ENCODE data around the gene NKX6-1.

Gene NKX6-1

GRCh38 chr4:84497504-84498202 lies 1.4 kb downstream of the NKX6-1 start:
- DNase-seq (ENCODE audit: insufficient read length): no peak
- no peak for FAIRE-seq
- TF ChIP-seq POLR2A (IDR thresholded peaks at IDR 0.05; ENCODE audit: low read depth, low read length): no peak
- TF ChIP-seq TAF1 (IDR thresholded peaks at IDR 0.05; ENCODE audit: borderline replicate concordance, low read depth, low read length): no peak
- no peak for TF ChIP-seq POLR2AphosphoS5 (IDR thresholded peaks at IDR 0.05; ENCODE audit: low read depth, low read length)

DNA sequence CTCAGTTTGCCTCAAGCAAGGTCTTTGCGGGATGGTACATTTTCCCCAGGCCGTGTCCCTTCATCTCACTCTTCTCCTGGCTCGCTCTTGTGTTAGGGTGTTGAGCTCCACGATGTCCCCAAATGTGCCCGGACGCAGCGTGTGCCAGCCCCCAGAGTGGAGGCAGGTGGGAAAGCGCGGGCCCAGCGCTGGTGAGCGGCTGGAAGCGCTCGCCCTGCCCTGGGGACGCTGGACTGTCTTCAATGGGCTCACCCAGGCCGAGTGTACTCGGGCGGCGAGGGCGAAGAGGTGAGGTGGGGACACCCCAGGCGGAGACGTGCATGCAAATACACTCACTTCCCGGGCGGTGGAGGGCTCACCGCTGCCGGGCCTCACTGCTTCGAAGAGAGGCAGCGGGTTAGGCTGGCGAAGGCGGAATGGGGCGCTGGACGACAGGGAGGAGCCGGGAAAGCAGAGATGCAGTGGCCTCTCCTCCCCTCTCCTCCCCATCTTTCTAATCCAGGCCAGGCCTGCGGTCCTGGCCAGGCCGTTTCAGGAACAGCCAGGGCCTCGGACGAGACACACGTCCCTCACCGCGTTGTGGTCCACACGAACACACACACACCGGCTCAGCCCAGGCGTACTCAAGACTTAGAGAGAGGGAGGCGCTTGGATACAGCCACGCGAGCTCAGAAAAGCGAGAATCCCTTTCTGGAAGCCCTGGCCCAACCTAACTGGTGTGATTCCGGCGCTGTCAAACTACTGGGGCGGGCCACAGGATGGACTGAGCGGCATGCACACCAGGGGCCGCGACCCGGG lies 2.2 kb downstream of the NKX6-1 start:
- no peak for DNase-seq (ENCODE audit: insufficient read length)
- TF ChIP-seq POLR2AphosphoS5 (IDR thresholded peaks at IDR 0.05; ENCODE audit: low read depth, low read length) (no peak), TAF1 (IDR thresholded peaks at IDR 0.05; ENCODE audit: borderline replicate concordance, low read depth, low read length) (no peak), POLR2A (IDR thresholded peaks at IDR 0.05; ENCODE audit: low read depth, low read length) (no peak)
- no peak for FAIRE-seq

DNA sequence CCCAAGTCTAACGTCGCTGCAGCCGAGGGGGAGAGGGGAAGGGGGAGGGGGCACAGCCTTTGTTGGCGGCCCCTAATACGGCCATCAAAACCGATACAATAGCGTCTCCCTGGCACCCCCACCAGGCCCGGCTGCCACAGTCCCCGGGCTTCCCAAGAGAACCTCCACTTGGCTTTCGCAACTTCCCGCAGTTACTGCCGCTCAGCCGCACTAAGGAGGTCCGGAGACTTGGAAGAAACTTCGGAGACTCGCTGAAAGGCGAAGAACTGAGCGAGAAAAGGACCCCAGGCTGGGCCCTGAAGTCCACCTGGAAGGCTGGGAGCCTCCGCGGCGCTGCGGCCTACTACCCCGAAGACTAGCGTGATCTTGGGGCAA lies 2.8 kb downstream of the NKX6-1 start:
- no peak for DNase-seq (ENCODE audit: insufficient read length)
- FAIRE-seq: no peak
- TF ChIP-seq TAF1 (IDR thresholded peaks at IDR 0.05; ENCODE audit: borderline replicate concordance, low read depth, low read length): no peak
- no peak for TF ChIP-seq POLR2AphosphoS5 (IDR thresholded peaks at IDR 0.05; ENCODE audit: low read depth, low read length)

GRCh38 chr4:84495794-84496261 lies 3.3 kb downstream of the NKX6-1 start:
- DNase-seq (ENCODE audit: insufficient read length) (no peak), FAIRE-seq (no peak)
- TF ChIP-seq TAF1 (IDR thresholded peaks at IDR 0.05; ENCODE audit: borderline replicate concordance, low read depth, low read length): no peak
- TF ChIP-seq POLR2A (IDR thresholded peaks at IDR 0.05; ENCODE audit: low read depth, low read length): no peak

DNA sequence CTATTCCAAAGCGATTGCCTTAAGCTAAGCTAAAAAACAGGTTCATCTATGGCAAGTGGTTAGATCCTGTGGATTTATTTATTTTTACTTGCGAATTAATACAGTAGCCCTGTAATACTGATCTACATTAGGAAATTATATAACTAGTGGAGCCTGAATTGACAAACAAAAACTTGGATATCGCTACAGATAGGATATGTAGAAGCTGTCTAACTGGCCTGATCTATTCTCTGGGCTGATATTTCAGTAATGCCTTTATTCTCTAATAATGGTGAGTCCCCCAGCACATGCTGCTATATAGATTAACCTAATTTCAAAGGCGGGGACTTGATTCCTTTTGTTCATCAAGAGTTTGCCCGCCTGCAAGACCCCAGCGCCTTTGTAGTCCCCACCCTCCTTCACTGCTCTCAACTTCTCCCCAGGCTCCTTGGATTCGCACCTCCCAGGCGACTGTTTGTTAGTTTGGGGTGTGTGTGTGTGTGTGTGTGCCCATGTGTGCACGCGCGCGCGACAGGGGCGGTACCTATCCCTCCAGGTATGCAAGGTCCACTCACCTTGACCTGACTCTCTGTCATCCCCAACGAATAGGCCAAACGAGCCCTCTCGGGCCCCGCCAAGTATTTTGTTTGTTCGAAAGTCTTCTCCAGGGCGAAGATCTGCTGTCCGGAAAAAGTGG lies 3.8 kb downstream of the NKX6-1 start:
- DNase-seq (ENCODE audit: insufficient read length) (no peak), FAIRE-seq (no peak)
- TF ChIP-seq POLR2AphosphoS5 (IDR thresholded peaks at IDR 0.05; ENCODE audit: low read depth, low read length) (no peak), TAF1 (IDR thresholded peaks at IDR 0.05; ENCODE audit: borderline replicate concordance, low read depth, low read length) (no peak), POLR2A (IDR thresholded peaks at IDR 0.05; ENCODE audit: low read depth, low read length) (no peak)

DNA sequence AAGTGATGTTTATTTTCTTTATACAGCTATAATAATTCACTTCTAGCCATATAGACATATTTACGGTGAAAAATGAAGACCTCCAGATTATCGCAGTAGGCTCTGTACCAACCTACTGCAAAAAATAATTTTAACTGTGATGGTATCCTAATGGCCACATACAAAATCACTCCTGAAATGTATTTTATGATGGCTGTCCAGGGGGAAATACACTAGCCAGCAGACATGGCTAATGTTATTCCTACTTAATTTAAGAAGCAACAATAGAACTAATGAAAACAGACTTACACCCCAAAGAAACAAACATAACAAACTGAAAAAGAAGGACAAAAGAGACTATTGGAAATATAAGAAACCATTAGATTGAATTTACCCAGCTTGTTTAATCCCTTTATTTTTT lies 4.6 kb downstream of the NKX6-1 start:
- no peak for TF ChIP-seq POLR2A (IDR thresholded peaks at IDR 0.05; ENCODE audit: low read depth, low read length)
- TF ChIP-seq POLR2AphosphoS5 (IDR thresholded peaks at IDR 0.05; ENCODE audit: low read depth, low read length): no peak
- no peak for TF ChIP-seq TAF1 (IDR thresholded peaks at IDR 0.05; ENCODE audit: borderline replicate concordance, low read depth, low read length)
- FAIRE-seq: no peak
- no peak for DNase-seq (ENCODE audit: insufficient read length)

GRCh38 chr4:84494076-84494475 lies 5.0 kb downstream of the NKX6-1 start:
- FAIRE-seq (no peak), DNase-seq (ENCODE audit: insufficient read length) (no peak)
- TF ChIP-seq TAF1 (IDR thresholded peaks at IDR 0.05; ENCODE audit: borderline replicate concordance, low read depth, low read length) (no peak), POLR2A (IDR thresholded peaks at IDR 0.05; ENCODE audit: low read depth, low read length) (no peak), POLR2AphosphoS5 (IDR thresholded peaks at IDR 0.05; ENCODE audit: low read depth, low read length) (no peak)

- FAIRE-seq: no peak
Measured at GRCh38 chr4:84493092-84493850, 5.8 kb downstream of the NKX6-1 start.

GRCh38 chr4:84492737-84493091 lies 6.4 kb downstream of the NKX6-1 start:
- FAIRE-seq: no peak
- TF ChIP-seq TAF1 (IDR thresholded peaks at IDR 0.05; ENCODE audit: borderline replicate concordance, low read depth, low read length) (no peak), POLR2A (IDR thresholded peaks at IDR 0.05; ENCODE audit: low read depth, low read length) (no peak), POLR2AphosphoS5 (IDR thresholded peaks at IDR 0.05; ENCODE audit: low read depth, low read length) (no peak)

More at GRCh38 chr4:84493092-84493850, 5.8 kb downstream of the NKX6-1 start:
- DNase-seq (ENCODE audit: insufficient read length): no peak
- TF ChIP-seq POLR2A (IDR thresholded peaks at IDR 0.05; ENCODE audit: low read depth, low read length) (no peak), TAF1 (IDR thresholded peaks at IDR 0.05; ENCODE audit: borderline replicate concordance, low read depth, low read length) (no peak), POLR2AphosphoS5 (IDR thresholded peaks at IDR 0.05; ENCODE audit: low read depth, low read length) (no peak)

DNA sequence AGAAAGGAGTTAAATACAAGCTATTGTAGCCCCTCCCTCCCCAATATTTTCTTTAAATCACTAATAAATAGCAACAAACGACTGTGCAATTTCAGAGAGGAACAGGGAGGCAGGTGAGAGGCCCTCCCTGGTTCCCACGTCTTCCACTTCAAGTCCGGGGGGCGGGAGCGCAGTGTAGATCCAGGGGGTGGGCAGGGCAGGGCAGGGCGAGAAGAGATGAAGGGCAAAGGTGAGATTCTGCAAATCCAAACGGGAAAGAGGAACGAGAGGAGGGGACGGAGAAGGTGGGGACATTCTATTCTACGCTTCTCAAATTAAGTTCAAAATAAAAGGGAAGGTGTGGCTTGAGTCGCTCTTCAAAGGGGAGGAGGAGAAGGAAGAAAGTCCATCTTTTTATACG lies 6.8 kb downstream of the NKX6-1 start:
- TF ChIP-seq POLR2A (IDR thresholded peaks at IDR 0.05; ENCODE audit: low read depth, low read length) (no peak), POLR2AphosphoS5 (IDR thresholded peaks at IDR 0.05; ENCODE audit: low read depth, low read length) (no peak), TAF1 (IDR thresholded peaks at IDR 0.05; ENCODE audit: borderline replicate concordance, low read depth, low read length) (no peak)
- FAIRE-seq (no peak), DNase-seq (ENCODE audit: insufficient read length) (no peak)

More at GRCh38 chr4:84492737-84493091, 6.4 kb downstream of the NKX6-1 start:
- no peak for DNase-seq (ENCODE audit: insufficient read length)

DNA sequence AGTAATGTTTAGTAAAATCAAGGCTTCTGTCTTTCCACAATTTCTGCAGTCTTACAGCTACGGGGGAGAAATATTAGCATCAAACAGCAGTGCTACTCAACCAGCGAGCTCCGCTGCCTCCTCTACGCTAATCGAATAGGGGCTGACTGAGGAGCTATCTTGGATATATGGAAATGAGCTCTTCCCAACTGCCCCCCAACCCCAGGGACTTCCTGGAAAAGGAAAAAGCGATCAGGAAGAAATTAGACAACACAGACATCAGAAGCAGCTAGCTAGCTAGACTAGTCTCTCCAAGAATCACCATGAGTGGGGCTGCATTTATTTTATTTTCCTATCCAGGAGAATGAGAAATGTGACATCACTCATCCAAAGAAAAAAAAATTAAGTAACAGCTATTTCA lies 7.6 kb downstream of the NKX6-1 start:
- DNase-seq (ENCODE audit: insufficient read length) (no peak), FAIRE-seq (no peak)

More for the DNA sequence above, 7.6 kb downstream of the NKX6-1 start:
- TF ChIP-seq POLR2AphosphoS5 (IDR thresholded peaks at IDR 0.05; ENCODE audit: low read depth, low read length) (no peak), TAF1 (IDR thresholded peaks at IDR 0.05; ENCODE audit: borderline replicate concordance, low read depth, low read length) (no peak), POLR2A (IDR thresholded peaks at IDR 0.05; ENCODE audit: low read depth, low read length) (no peak)

All from GM12892 (cell line).